IMR-90 (cell line): ENCODE results near the gene STUM. TPM values are rescaled to one million over a fixed set of nuclear protein-coding genes. Genes with fewer than 3 reads are reported as not detected.

ENCODE experiments used
- ATAC-seq: fragments of 200-7000 bp; cut with Tn5 transposase; 2 replicates; pipeline ENCODE4 v1.9.1; 2020; ENCODE audit warnings: low read depth, mild to moderate bottlenecking, moderate library complexity
- BruUV-seq: library from RNA; stranded (reverse); fragments of 400-500 nt; replicated peaks from 2 replicates; lab custom pipeline; 2021; lab: Mats Ljungman, UMichigan
- CTCF ChIA-PET: fragments of 300-600 bp; formaldehyde crosslinking; extraction: SDS; loops from one replicate; lab custom pipeline; 2021; ENCODE audit warnings: antibody characterized with exemption; lab: Yijun Ruan, JAX
- POLR2A ChIA-PET: fragments of 300-600 bp; sonication (Branson Sonifier 250); formaldehyde crosslinking; loops from one replicate; lab custom pipeline; 2022; ENCODE audit warnings: antibody characterized with exemption; ENCODE audit not compliant: unreplicated experiment; lab: Charles Lee
- DNase-seq: peaks from one replicate; pipeline ENCODE4 v3.0.0; 2013
- H2AFZ ChIP-seq: replicated peaks from 2 replicates; pipeline ENCODE3; 2013; ENCODE audit warnings: low read length, mild to moderate bottlenecking; ENCODE audit not compliant: poor library complexity
- H2AK5ac ChIP-seq: 2 replicates; pipeline ENCODE4 v1.6.1; 2013; ENCODE audit warnings: low read depth, low read length, inconsistent platforms
- H2AK9ac ChIP-seq: replicated peaks from 2 replicates; pipeline ENCODE3; 2013; ENCODE audit warnings: mild to moderate bottlenecking, low read depth, low read length, moderate library complexity; ENCODE audit not compliant: poor library complexity
- H2BK120ac ChIP-seq: 2 replicates; pipeline ENCODE4 v1.6.1; 2013; ENCODE audit warnings: low read depth, low read length, inconsistent platforms
- H2BK15ac ChIP-seq: 3 replicates; pipeline ENCODE4 v1.6.1; 2013; ENCODE audit warnings: low read depth, low read length, inconsistent platforms
- H2BK20ac ChIP-seq: 2 replicates; pipeline ENCODE4 v1.6.1; 2013; ENCODE audit warnings: low read depth, mild to moderate bottlenecking, inconsistent platforms, low read length, moderate library complexity
- H2BK5ac ChIP-seq: 2 replicates; pipeline ENCODE4 v1.6.1; 2013; ENCODE audit warnings: mild to moderate bottlenecking, low read depth, low read length, inconsistent platforms; ENCODE audit not compliant: poor library complexity, severe bottlenecking
- H3K14ac ChIP-seq: replicated peaks from 2 replicates; pipeline ENCODE4 v1.6.1; 2013; ENCODE audit warnings: low read depth, low read length, inconsistent platforms
- H3K18ac ChIP-seq: 2 replicates; pipeline ENCODE4 v1.6.1; 2013; ENCODE audit warnings: low read depth, low read length, control low read depth
- H3K23ac ChIP-seq: 2 replicates; pipeline ENCODE4 v1.6.1; 2013; ENCODE audit warnings: low read depth, low read length, inconsistent platforms
- H3K27ac ChIP-seq: 2 replicates; pipeline ENCODE4 v1.5.1; 2013; ENCODE audit warnings: mild to moderate bottlenecking, control low read depth, low read length; ENCODE audit not compliant: insufficient read depth
- H3K27me3 ChIP-seq: 2 replicates; pipeline ENCODE4 v1.6.1; 2013; ENCODE audit warnings: low read length; ENCODE audit not compliant: control insufficient read depth, insufficient read depth
- H3K36me3 ChIP-seq: 2 replicates; pipeline ENCODE4 v1.6.1; 2013; ENCODE audit warnings: low read length, mixed read lengths; ENCODE audit not compliant: control insufficient read depth, insufficient read depth
- H3K4ac ChIP-seq: 2 replicates; pipeline ENCODE4 v1.6.1; 2013; ENCODE audit warnings: low read depth, low read length, inconsistent platforms
- H3K4me1 ChIP-seq: 2 replicates; pipeline ENCODE4 v1.6.1; 2013; ENCODE audit warnings: low read length, mixed read lengths; ENCODE audit not compliant: control insufficient read depth, insufficient read depth
- H3K4me2 ChIP-seq: 2 replicates; pipeline ENCODE4 v1.6.1; 2013; ENCODE audit warnings: low read depth, mild to moderate bottlenecking, control low read depth, low read length, moderate library complexity
- H3K4me3 ChIP-seq: 2 replicates; pipeline ENCODE4 v1.5.1; 2013; ENCODE audit warnings: low read depth, mild to moderate bottlenecking, control low read depth, low read length, moderate library complexity; ENCODE audit not compliant: insufficient read depth
- H3K56ac ChIP-seq: 2 replicates; pipeline ENCODE4 v1.6.1; 2013; ENCODE audit warnings: low read length, inconsistent platforms; ENCODE audit not compliant: insufficient read depth; ENCODE audit errors: extremely low read depth
- H3K79me1 ChIP-seq, 2 experiments: 2 replicates each; pipeline ENCODE4 v1.6.1; 2013; ENCODE audit warnings: low read length in 2 of 2, inconsistent platforms in 1 of 2, low read depth in 1 of 2
- H3K9ac ChIP-seq: 2 replicates; pipeline ENCODE4 v1.6.1; 2013; ENCODE audit warnings: low read depth, low read length, control low read depth
- H3K9me1 ChIP-seq: 2 replicates; pipeline ENCODE4 v1.6.1; 2013; ENCODE audit warnings: low read length, inconsistent platforms; ENCODE audit not compliant: insufficient read depth
- H3K9me3 ChIP-seq: 2 replicates; pipeline ENCODE4 v1.6.1; 2013; ENCODE audit warnings: low read length; ENCODE audit not compliant: control insufficient read depth, insufficient read depth
- H4K20me1 ChIP-seq: 2 replicates; pipeline ENCODE4 v1.6.1; 2013; ENCODE audit warnings: low read length, inconsistent platforms; ENCODE audit not compliant: insufficient read depth
- H4K5ac ChIP-seq: 2 replicates; pipeline ENCODE4 v1.6.1; 2013; ENCODE audit warnings: mild to moderate bottlenecking, low read depth, low read length, control low read depth
- H4K8ac ChIP-seq, 2 experiments: 2 replicates each; pipeline ENCODE4 v1.6.1; 2013; ENCODE audit warnings: low read depth in 2 of 2, low read length in 2 of 2, control low read depth in 1 of 2, inconsistent platforms in 1 of 2
- H4K91ac ChIP-seq: 2 replicates; pipeline ENCODE4 v1.6.1; 2013; ENCODE audit warnings: low read depth, low read length, inconsistent platforms; ENCODE audit not compliant: insufficient read depth
- BHLHE40 ChIP-seq: fragments of 150-350 bp; IDR thresholded peaks from 2 replicates; pipeline ENCODE4 v1.6.1; 2016; ENCODE audit warnings: mild to moderate bottlenecking, low read depth, low read length
- CEBPB ChIP-seq: IDR thresholded peaks from 2 replicates; pipeline ENCODE4 v1.6.1; 2012; ENCODE audit warnings: low read depth, low read length, improper control_type of control experiment
- CHD1 ChIP-seq: IDR thresholded peaks from 2 replicates; pipeline ENCODE4 v1.6.1; 2012; ENCODE audit warnings: low read depth, low read length, improper control_type of control experiment
- CTCF ChIP-seq: conservative IDR thresholded peaks from 2 replicates; pipeline ENCODE4 v1.5.1; 2012; ENCODE audit warnings: mild to moderate bottlenecking, low read depth, low read length, improper control_type of control experiment
- ELK1 ChIP-seq: fragments of 150-350 bp; IDR thresholded peaks from 2 replicates; pipeline ENCODE4 v1.6.1; 2016; ENCODE audit warnings: low read depth, mild to moderate bottlenecking, low read length, moderate library complexity, borderline replicate concordance
- FOS ChIP-seq: fragments of 150-350 bp; IDR thresholded peaks from 2 replicates; pipeline ENCODE4 v1.6.1; 2016; ENCODE audit warnings: low read depth, low read length
- MAFK ChIP-seq: IDR thresholded peaks from 2 replicates; pipeline ENCODE4 v1.6.1; 2012; ENCODE audit warnings: low read depth, low read length, improper control_type of control experiment
- MAZ ChIP-seq: IDR thresholded peaks from 2 replicates; pipeline ENCODE4 v1.6.1; 2012; ENCODE audit warnings: low read depth, mild to moderate bottlenecking, low read length, improper control_type of control experiment, moderate library complexity, borderline replicate concordance
- MXI1 ChIP-seq: IDR thresholded peaks from 2 replicates; pipeline ENCODE4 v1.6.1; 2012; ENCODE audit warnings: low read depth, mild to moderate bottlenecking, low read length, moderate library complexity, borderline replicate concordance
- NFE2L2 ChIP-seq: fragments of 150-350 bp; IDR thresholded peaks from 2 replicates; pipeline ENCODE4 v1.6.1; 2016; ENCODE audit warnings: low read depth, mild to moderate bottlenecking, low read length
- POLR2A ChIP-seq: IDR thresholded peaks from 2 replicates; pipeline ENCODE4 v1.6.1; 2012; ENCODE audit warnings: mild to moderate bottlenecking, low read depth, low read length
- RAD21 ChIP-seq: IDR thresholded peaks from 2 replicates; pipeline ENCODE4 v1.6.1; 2012; ENCODE audit warnings: low read length, improper control_type of control experiment
- RFX5 ChIP-seq: IDR thresholded peaks from 2 replicates; pipeline ENCODE4 v1.8.0; 2012; ENCODE audit warnings: low read depth, mild to moderate bottlenecking, low read length, moderate library complexity
- SMC3 ChIP-seq: fragments of 150-350 bp; IDR thresholded peaks from 2 replicates; pipeline ENCODE4 v1.6.1; 2016; ENCODE audit warnings: low read depth, mild to moderate bottlenecking, antibody characterized with exemption, low read length, moderate library complexity
- USF2 ChIP-seq: fragments of 150-350 bp; IDR thresholded peaks from 2 replicates; pipeline ENCODE4 v1.6.1; 2017; ENCODE audit warnings: mild to moderate bottlenecking, antibody characterized with exemption, low read length, low read depth
- WGBS, 2 experiments: methylation state at CpG; one replicate each; pipeline versions ENCODE4 v1.1.5 to v1.1.7; 2013; ENCODE audit warnings: missing lambda C conversion rate in 2 of 2; ENCODE audit not compliant: insufficient read length in 1 of 2; ENCODE audit errors: extremely low coverage in 2 of 2; 5-methylcytosine and 5-hydroxymethylcytosine counted together
- dilution Hi-C: fragments of 300-500 bp; cut with HindIII; formaldehyde crosslinking; loops from one replicate; pipeline ENCODE4 v1.14.3; 2018; ENCODE audit warnings: low sequenced_read_pairs; ENCODE audit not compliant: unreplicated experiment
- in situ Hi-C: fragments of 300-500 bp; cut with MboI; formaldehyde crosslinking; loops from 3 replicates; pipeline ENCODE4 v1.14.3; 2019; ENCODE audit warnings: low sequenced_read_pairs, inconsistent platforms, mixed read lengths
- intact Hi-C: fragments of 100-400 bp; cut with micrococcal nuclease; formaldehyde crosslinking; loops from 2 replicates; pipeline ENCODE4 v1.10.0; 2022
- polyA plus RNA-seq, 3 experiments: library from polyadenylated mRNA; depleted of rRNA; stranded (reverse); fragments of >200 nt; gene quantifications; 2 replicates each; pipeline ENCODE4 v1.2.3, GENCODE V29; 2012; ENCODE audit warnings: low replicate concordance in 1 of 3
- total RNA-seq: library from RNA; depleted of rRNA; stranded (reverse); fragments of >200 nt; gene quantifications from 2 replicates; pipeline ENCODE4 v1.2.3, GENCODE V29; 2012

STUM gene
- total and polyA plus RNA-seq, 2 of the 4 experiments (the other 2 are of a cell fraction): not detected

- Histone ChIP-seq H3K79me1 (no peaks in the 10 kb centered on the region), H4K8ac (no peak overlapping the region), H3K14ac (no peak overlapping the region), H3K23ac (no peak overlapping the region), H2BK5ac (no peak overlapping the region), H2AK9ac (no peak overlapping the region), H3K36me3 (no peaks in the 10 kb centered on the region), H2BK15ac (no peak overlapping the region), H3K27ac (no peak overlapping the region), H4K5ac (no peak overlapping the region), H2BK20ac (no peak overlapping the region), H2AFZ (no peak overlapping the region), H2AK5ac (no peak overlapping the region), H4K91ac (no peak overlapping the region), H3K9ac (no peak overlapping the region), H3K4ac (no peak overlapping the region), H3K4me3 (no peak overlapping the region), H3K9me1 (no peaks in the 10 kb centered on the region), H3K4me1 (no peaks in the 10 kb centered on the region), H3K27me3 (peaks cover 23% of the 10 kb centered on the region), H3K4me2 (no peak overlapping the region), H4K20me1 (no peaks in the 10 kb centered on the region), H2BK120ac (no peak overlapping the region), H3K9me3 (no peaks in the 10 kb centered on the region), H3K56ac (no peak overlapping the region), H3K18ac (no peak overlapping the region)
- ChIA-PET CTCF (interaction anchor here (0.6 kb wide), 1 partner anchor 19 kb away, joined by 3 read pairs; no protein-coding TSS in a partner anchor), POLR2A (no interaction called here)
- intact Hi-C loops: no loop called here
- BruUV-seq: no TSS peak
- TF ChIP-seq CTCF (no peak), RAD21 (no peak), CEBPB (no peak), POLR2A (no peak), MXI1 (no peak), SMC3 (no peak), MAZ (no peak), CHD1 (no peak), MAFK (no peak), FOS (no peak), ELK1 (no peak), RFX5 (no peak), NFE2L2 (no peak), USF2 (no peak), BHLHE40 (no peak)
- no CpG with 5 or more reads among the region's 11 CpGs for WGBS, 2 experiments
- dilution Hi-C loops: no loop called here
- no peak for ATAC-seq
- in situ Hi-C loops: no loop called here
- DNase-seq: no peak
Observed at GRCh38 chr1:226589008-226589733, 40.6 kb downstream of the STUM start.
